Pons (tissue), 1 donor: ENCODE results near the gene NUP153.
"Not testable (repeated sequence)": the region's sequence is repeated elsewhere in the genome, so short reads cannot be mapped to it uniquely, and the experiment has no call there.

Source experiments
- DNase-seq: peaks from one replicate; pipeline ENCODE4 v3.0.0-alpha.2; 2016; ENCODE audit warnings: low spot score

NUP153 gene

DNA sequence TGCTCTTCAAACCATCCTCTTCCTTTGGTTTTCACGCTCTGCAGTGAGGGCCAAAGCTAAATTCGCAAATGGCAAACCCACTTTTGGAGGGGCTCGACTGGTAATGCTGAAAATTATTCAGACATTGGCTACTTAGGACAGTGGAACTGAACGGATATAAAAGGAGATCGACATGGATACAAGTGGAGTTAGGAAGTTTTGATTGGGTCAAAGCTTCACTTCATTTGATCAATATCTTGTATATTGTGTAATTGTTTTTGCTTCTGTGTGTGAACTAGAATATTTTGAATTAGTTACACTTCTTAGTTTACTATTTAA lies 105.4 kb downstream of the NUP153 start:
- DNase-seq: no peak

GRCh38 chr6:17600527-17601385 lies 106.0 kb downstream of the NUP153 start:
- DNase-seq: peak; percentile 24

DNA sequence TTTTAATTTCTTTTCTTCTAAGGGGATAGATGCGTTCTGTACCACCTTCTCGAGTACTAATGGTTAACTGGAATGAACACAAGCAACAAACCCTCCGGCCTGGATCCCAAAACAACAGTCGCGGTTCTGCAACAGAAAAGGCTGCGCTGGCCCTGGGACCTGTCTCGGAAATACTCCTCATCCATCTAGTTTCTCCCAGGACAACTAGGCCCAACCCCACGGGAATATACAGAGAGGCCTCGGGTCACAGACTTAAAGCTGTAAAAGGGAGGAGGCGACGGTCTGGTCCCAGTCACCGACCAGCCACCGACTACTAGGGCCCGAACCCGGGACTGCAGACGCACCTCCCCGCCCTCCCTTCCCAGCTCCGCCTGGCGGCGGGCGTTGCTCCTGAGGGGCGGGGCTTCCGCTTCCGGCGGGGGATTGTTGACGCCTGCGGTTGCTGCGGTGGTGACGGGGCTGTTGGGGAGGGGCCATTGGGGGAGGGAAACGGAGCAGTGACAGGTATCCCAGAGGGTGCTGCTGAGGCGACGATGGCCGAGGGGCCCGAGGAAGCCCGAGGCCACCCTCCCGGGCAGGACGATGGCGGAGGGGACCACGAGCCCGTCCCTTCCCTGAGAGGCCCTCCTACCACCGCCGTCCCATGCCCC lies 106.7 kb downstream of the NUP153 start, which contains the start of gene FAM8A1:
FAM8A1 (plus strand) TSS at position 426 of the 650 bp plus-strand sequence; CDS start at position 534, 108 bp downstream.
- DNase-seq: peak; percentile 93

DNA sequence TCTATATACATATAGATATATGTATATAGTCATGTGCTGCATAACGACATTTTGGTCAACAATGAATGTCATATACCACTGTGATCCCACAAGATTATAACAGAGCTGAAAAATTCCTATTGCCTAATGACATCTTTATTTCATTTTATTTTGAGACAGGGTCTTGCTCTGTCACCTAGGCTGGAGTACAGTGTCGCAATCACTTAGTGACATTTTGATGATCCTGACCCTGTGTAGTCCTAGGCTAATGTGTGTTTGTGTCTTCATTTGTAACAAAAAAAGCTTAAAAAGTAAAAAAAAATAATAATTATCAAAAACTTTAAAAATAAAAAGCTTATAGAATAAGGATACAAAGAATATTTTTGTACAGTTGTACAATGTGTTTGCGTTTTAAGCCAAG lies 110.6 kb downstream of the NUP153 start:
- no peak for DNase-seq

DNA sequence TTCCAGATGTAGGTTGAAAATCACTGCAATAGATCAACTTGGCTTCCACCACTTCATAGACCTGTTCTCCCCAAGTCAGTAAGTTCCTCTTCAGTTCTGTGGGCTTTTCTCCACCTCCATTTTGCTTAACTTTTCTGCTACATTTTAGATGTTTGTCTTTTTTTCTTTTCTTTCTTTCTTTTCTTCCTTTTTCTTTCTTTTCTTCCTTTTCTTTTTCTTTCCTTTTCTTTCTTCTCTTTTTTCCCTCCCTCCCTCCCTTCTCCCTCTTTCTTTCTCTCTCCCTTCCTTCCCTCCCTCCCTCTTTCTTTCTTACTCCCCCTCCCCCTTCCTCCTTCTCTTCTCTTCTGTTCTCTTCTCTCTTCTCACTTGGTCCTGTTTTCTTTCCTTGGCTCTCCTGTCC lies 113.5 kb downstream of the NUP153 start:
- no peak for DNase-seq

DNA sequence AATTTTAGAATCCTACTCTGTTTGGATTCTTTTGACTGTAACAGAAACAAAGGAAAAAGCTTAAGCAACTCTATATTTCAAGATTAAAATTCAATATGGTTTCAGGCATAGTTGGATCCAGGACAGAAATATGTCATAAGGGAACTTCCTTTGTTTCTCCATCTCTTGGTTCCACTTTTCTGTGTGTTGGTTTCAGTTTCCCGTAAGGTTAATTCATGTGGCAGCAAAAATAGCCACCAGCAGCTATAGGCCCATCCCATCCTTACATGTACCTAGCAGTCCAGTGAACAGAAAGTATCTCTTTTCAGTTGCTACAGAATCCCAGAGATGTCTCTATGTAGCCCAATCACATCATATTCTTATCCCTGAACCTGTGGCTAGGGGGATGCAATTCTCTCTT lies 115.4 kb downstream of the NUP153 start:
- no peak for DNase-seq

- DNase-seq: peak; percentile 41
Observed at GRCh38 chr6:17589406-17590096, 117.2 kb downstream of the NUP153 start.

DNA sequence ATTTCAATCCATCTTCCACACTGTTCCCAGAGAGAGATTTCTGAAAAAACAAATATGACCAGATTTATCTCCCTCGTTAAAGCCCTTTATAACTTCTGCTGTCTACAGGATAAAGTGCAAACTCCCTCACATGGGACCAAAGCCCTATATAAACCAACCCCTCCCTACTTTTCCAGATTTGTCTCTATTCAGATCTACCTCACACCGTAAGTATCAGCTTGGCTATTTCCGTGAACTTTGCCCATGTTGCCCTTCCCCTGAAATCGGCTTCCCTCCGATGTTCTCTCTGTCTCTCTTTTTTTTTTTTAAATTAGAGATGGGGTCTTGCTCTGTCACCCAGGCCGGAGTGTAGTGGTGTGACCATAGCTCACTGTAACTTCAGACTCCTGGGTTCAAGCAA lies 118.7 kb downstream of the NUP153 start:
- no peak for DNase-seq

DNA sequence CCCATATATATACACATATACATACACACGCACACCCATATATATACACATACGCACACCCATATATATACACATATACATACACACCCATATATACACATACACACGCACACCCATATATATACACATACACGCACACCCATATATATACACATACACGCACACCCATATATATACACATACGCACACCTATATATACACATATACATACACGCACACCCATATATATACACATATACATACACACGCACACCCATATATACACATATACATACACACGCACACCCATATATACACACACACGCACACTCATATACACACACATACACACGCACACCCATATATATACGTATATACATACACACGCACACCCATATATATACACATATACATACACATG lies 120.1 kb downstream of the NUP153 start:
- not testable (repeated sequence) for DNase-seq

- no peak for DNase-seq
Observed at GRCh38 chr6:17585766-17586490, 120.8 kb downstream of the NUP153 start.

DNA sequence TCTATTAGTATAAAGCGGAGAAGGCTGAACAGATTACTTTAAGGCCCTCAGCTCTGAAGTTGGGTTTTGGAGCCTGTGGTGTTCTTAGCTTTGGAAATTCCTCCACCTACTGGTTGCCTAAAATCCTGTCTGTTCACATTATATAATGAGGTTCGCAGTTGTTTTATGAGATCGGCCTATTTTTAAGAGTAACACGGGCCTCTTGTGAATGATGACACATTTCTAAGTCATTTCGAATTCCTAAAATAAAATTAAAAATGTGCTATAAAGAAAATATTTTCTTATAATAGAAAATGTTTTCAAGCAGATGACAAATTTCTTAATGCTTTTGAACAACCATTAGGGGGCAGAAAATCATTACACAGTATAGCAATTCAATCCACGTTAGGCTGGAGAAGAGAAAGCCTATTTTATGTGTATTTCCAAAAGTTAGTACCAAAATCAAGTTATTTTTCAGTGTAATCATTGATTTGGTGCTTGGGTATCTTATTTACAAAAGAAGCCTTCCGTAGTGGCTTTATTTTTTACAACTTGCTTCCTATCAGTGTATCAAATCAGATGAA lies 122.4 kb downstream of the NUP153 start:
- peak; percentile 92 for DNase-seq

DNA sequence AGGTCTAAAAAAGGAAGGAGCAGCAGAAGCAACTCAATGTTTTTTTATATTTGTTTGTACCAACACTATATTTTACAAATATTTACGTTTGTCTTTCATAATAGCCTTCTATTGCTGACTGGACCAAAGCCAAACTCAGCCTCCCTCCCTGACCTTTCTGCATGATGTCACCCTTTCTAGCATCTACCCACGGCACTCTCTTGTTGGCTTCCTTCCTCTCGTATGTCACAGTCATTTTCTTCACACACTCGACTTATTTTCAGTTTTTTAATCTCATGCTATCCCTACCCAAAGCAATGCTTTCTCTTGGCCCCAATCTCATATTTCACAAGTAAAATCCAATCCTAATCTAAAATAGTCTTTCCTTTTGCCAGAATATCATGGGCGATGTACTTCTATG lies 122.9 kb downstream of the NUP153 start:
- no peak for DNase-seq

GRCh38 chr6:17581282-17581681 lies 125.4 kb downstream of the NUP153 start:
- not testable (repeated sequence) for DNase-seq

GRCh38 chr6:17580518-17581048 lies 126.1 kb downstream of the NUP153 start:
- no peak for DNase-seq

DNA sequence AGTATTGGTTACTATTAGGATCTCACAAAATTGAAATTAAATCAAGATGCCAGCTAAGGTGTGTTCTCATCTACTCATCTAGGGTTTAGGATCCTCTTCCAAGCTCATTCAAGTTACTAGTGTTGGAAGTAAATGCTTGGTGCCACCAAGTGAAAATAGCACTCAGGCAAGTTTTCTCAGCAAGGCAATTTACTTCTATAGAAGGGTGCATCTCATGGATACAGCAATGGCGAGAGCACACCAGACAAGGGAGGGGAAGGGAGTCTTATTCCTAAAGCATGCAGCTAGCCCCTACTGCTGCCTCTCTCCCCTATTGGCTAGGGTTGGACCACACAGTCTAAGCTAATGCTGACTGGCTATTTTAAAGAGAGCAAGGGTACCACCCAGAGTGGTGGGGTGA lies 129.7 kb downstream of the NUP153 start:
- no peak for DNase-seq

DNA sequence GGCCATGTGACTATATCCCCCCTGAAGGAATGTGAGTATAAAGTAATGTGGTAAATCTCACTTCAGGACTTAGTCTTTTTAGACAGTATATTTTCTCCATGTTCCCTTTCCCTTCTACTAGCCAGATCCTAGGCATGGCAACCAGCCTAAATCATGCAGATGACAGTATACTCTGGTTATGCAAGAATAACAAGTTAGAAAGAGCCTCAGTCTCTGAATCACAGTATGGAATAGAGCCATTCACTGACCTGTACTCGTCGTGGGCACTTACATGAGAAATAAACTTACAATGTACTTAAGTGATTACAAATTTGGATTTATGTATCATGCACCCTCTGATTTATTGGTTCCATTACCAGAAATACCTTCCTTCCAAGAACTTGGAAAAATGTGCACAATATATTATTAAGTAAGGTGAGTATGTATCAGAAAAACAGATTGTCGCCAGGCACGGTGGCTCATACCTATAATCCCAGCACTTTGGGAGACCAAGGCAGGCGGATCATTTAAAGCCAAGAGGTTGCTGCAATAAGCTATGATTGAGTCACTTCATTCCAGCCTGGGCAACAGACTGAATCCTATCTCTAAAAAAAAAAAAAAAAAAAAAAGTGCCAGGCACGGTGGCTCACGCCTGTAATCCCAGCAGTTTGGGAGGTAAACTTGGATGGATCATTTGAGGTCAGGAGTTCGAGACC lies 131.7 kb downstream of the NUP153 start:
- DNase-seq: no peak

GRCh38 chr6:17565399-17565798 lies 141.3 kb downstream of the NUP153 start:
- no peak for DNase-seq
